ENCODE data around the gene TRABD2B. TPM values are rescaled to one million over a fixed set of nuclear protein-coding genes. Genes with fewer than 3 reads are reported as not detected.

Gene TRABD2B
- total and polyA plus RNA-seq, 2 of the 13 experiments (the other 11 are each of a cell fraction or from before 2014, with no cell fraction given): 0.04 TPM; not detected in 1

DNA sequence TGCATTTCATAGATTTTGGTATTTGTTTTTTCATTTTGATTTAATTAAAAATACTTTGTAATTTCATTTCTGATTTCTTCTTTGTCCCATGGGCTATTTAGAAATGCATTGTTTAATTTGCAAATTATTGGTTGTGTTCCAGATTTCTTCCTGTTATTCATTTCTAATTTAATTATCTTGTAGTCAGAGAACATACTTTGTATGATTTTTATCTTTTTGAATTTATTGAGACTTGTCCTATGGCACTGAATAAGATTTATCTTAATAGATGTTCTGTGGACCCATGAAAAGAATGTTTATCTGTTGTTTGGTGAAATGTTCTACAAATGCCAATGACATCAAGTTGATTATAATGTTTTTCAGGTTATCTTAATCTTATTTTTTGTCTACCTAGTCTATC is 16.1 kb upstream of the TRABD2B start (continued):
- TF ChIP-seq, protein P1, sequence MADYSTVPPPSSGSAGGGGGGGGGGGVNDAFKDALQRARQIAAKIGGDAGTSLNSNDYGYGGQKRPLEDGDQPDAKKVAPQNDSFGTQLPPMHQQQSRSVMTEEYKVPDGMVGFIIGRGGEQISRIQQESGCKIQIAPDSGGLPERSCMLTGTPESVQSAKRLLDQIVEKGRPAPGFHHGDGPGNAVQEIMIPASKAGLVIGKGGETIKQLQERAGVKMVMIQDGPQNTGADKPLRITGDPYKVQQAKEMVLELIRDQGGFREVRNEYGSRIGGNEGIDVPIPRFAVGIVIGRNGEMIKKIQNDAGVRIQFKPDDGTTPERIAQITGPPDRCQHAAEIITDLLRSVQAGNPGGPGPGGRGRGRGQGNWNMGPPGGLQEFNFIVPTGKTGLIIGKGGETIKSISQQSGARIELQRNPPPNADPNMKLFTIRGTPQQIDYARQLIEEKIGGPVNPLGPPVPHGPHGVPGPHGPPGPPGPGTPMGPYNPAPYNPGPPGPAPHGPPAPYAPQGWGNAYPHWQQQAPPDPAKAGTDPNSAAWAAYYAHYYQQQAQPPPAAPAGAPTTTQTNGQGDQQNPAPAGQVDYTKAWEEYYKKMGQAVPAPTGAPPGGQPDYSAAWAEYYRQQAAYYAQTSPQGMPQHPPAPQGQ (CRISPR knock-in tag; IDR thresholded peaks at IDR 0.05; ENCODE audit: borderline replicate concordance): no peak

DNA sequence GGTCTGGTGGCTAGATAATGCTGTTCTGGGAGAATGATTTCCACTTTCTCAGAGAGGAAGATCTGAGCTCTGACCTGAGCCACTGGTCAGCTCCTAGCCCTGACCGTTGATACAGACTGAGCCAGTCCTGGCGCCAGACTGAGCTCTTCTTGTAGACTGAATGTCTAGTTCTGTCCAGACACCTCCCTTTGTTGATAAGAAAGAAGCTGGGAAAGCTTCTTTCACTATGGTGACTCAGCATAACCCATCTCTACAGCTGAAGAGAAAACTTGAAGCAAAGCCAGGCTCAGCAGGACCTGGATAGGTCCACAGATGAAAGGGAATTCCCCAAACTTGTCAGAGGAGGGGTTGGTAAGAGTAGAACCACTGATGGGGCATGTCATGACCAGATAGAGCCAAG is 9.9 kb upstream of the TRABD2B start:
- DNase-seq (ENCODE audit: low spot score) (peak; percentile 4), ATAC-seq (no peak), FAIRE-seq (no peak)
- peaks cover 0 to 9% of the 10 kb centered on the region in 2 experiments; a peak in 1 of 5 replicates for H3K27me3 ChIP-seq (ENCODE audit: control insufficient read depth in 1 of 2, insufficient read depth in 2 of 2, low read length in 2 of 2)
- no peak overlapping the region for H3K9ac ChIP-seq (ENCODE audit: insufficient read depth, low read depth, low read length)
- intact Hi-C loops (cut with micrococcal nuclease; ENCODE audit: unreplicated experiment): no loop called here
- no peak overlapping the region for H2AFZ ChIP-seq (ENCODE audit: low read length)
- ChIA-PET CTCF (ENCODE audit: low intra/inter-chr PET ratio, low total read pairs) (no interaction called here), POLR2A (no interaction called here)
- no TSS peak for BruUV-seq (replicated peaks)
- no peaks in the 10 kb centered on the region for H3K9me3 ChIP-seq (ENCODE audit: low read length)
- H3K4me3 ChIP-seq (replicated peaks in 1 of 3; ENCODE audit: insufficient read depth in 1 of 3, low read depth in 2 of 3, low read length in 3 of 3): no peak overlapping the region
- H3K79me2 ChIP-seq (ENCODE audit: insufficient read depth, low read length): no peaks in the 10 kb centered on the region
- H3K4me2 ChIP-seq (ENCODE audit: low read depth, low read length): no peak overlapping the region
- WGBS (ENCODE audit: low lambda C conversion rate): 12% methylated on average over 2 of the region's 2 CpGs
- no peaks in the 10 kb centered on the region for H4K20me1 ChIP-seq (ENCODE audit: insufficient read depth, low read length)
- H3K27ac ChIP-seq (ENCODE audit: extremely low read length, insufficient read depth, low read length): no peak overlapping the region
- no peaks in the 10 kb centered on the region for H3K36me3 ChIP-seq (replicated peaks in 1 of 2; ENCODE audit: control insufficient read depth in 1 of 2, insufficient read depth in 2 of 2, low read length in 2 of 2)
- in situ Hi-C loops (cut with HindIII; ENCODE audit: extremely low pct_ligation_motif_present, low pct_unique_long_range_greater_than_20kb): no loop called here
- no peaks in the 10 kb centered on the region for H3K4me1 ChIP-seq (ENCODE audit: insufficient read depth, low read length)
- TF ChIP-seq MAF1 (CRISPR knock-in tag; IDR thresholded peaks at IDR 0.05; ENCODE audit: borderline replicate concordance) (no peak), MAFK (conservative IDR thresholded peaks at IDR 0.05 in 1 of 2, IDR thresholded peaks at IDR 0.05 in 1 of 2; ENCODE audit: low read length in 2 of 2) (peak; percentile 31 to 39; a peak in 3 of 4 replicates), NFE2L2 (IDR thresholded peaks at IDR 0.05; ENCODE audit: low read length) (peak; percentile 60; the same call in 1 of the 2 replicates)
- TF ChIP-seq, protein P2, sequence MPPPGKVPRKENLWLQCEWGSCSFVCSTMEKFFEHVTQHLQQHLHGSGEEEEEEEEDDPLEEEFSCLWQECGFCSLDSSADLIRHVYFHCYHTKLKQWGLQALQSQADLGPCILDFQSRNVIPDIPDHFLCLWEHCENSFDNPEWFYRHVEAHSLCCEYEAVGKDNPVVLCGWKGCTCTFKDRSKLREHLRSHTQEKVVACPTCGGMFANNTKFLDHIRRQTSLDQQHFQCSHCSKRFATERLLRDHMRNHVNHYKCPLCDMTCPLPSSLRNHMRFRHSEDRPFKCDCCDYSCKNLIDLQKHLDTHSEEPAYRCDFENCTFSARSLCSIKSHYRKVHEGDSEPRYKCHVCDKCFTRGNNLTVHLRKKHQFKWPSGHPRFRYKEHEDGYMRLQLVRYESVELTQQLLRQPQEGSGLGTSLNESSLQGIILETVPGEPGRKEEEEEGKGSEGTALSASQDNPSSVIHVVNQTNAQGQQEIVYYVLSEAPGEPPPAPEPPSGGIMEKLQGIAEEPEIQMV (CRISPR knock-in tag; IDR thresholded peaks at IDR 0.05; ENCODE audit: low read depth): no peak
